HepG2 (cell line): ENCODE data around the gene MRPL43. TPM values are rescaled to one million over a fixed set of nuclear protein-coding genes. Genes with fewer than 3 reads are reported as not detected.

Experiments
- BCL6 ChIP-seq: IDR thresholded peaks from 2 replicates; pipeline ENCODE4 v1.6.1; 2016; ENCODE audit warnings: missing genetic modification reagents, missing compliant biosample characterization
- SIX1 ChIP-seq: sonication (generic); formaldehyde crosslinking; IDR thresholded peaks from 2 replicates; pipeline ENCODE4 v1.4.0; 2020; ENCODE audit warnings: missing genetic modification reagents, borderline replicate concordance
- TGIF2 ChIP-seq: IDR thresholded peaks from 2 replicates; pipeline ENCODE4 v1.6.1; 2016; ENCODE audit warnings: control low read depth, missing compliant biosample characterization
- ZNF547 ChIP-seq: sonication (generic); formaldehyde crosslinking; IDR thresholded peaks from 2 replicates; pipeline ENCODE4 v1.5.1; 2020; ENCODE audit warnings: mild to moderate bottlenecking, missing genetic modification reagents
- ZNF703 ChIP-seq: sonication (generic); formaldehyde crosslinking; IDR thresholded peaks from 2 replicates; pipeline ENCODE4 v1.5.1; 2020; ENCODE audit warnings: missing genetic modification reagents, mild to moderate bottlenecking, moderate library complexity, borderline replicate concordance
- ZNF75D ChIP-seq: sonication (generic); formaldehyde crosslinking; IDR thresholded peaks from 2 replicates; pipeline ENCODE4 v1.8.1; 2023; ENCODE audit warnings: missing genetic modification reagents, mild to moderate bottlenecking, borderline replicate concordance
- ZNF777 ChIP-seq: sonication (generic); formaldehyde crosslinking; IDR thresholded peaks from 2 replicates; pipeline ENCODE4 v1.4.0; 2020; ENCODE audit warnings: missing genetic modification reagents
- ZNF891 ChIP-seq: sonication (generic); formaldehyde crosslinking; IDR thresholded peaks from 2 replicates; pipeline ENCODE4 v1.5.0; 2020; ENCODE audit warnings: mild to moderate bottlenecking, missing genetic modification reagents
- polyA plus RNA-seq, 8 experiments: library from polyadenylated mRNA; depleted of rRNA in 3 of 8; stranded (reverse) in 7 of 8; unstranded in 1 of 8; fragments of >200 nt; fragmentation: Illumina TruSeq in 4 of 8; extraction: Trizol in 4 of 8; gene quantifications; 2 replicates each; pipeline versions ENCODE4 v1.2.1 to v1.2.3, GENCODE V29; 2011 to 2016; ENCODE audit warnings: low read depth in 4 of 8, missing spikeins in 1 of 8, mixed read lengths in 1 of 8; ENCODE audit not compliant: insufficient read depth in 1 of 8
- total RNA-seq, 5 experiments: library from RNA; depleted of rRNA; stranded (reverse); fragments of >200 nt; fragmentation: Illumina TruSeq; extraction: Trizol; gene quantifications; 2 replicates each; pipeline ENCODE4 v1.2.3, GENCODE V29; 2016; ENCODE audit warnings: low read depth in 1 of 5
- TF ChIP-seq, protein P1 (sequence below): sonication (generic); formaldehyde crosslinking; IDR thresholded peaks from 2 replicates; pipeline ENCODE4 v1.4.0; 2020; ENCODE audit warnings: missing genetic modification reagents
- TF ChIP-seq, protein P2 (sequence below): IDR thresholded peaks from 2 replicates; pipeline ENCODE4 v1.6.1; 2016; ENCODE audit warnings: missing genetic modification reagents, missing compliant biosample characterization
- TF ChIP-seq, protein P3 (sequence below): IDR thresholded peaks from 2 replicates; pipeline ENCODE4 v1.6.1; 2018; ENCODE audit warnings: missing genetic modification reagents, mild to moderate bottlenecking, missing compliant biosample characterization
- TF ChIP-seq, protein P4 (sequence below): sonication (generic); formaldehyde crosslinking; IDR thresholded peaks from 2 replicates; pipeline ENCODE4 v1.4.0; 2020; ENCODE audit warnings: mild to moderate bottlenecking, missing genetic modification reagents, borderline replicate concordance
- TF ChIP-seq, protein P5 (sequence below): sonication (generic); formaldehyde crosslinking; IDR thresholded peaks from 2 replicates; pipeline ENCODE4 v1.5.1; 2020; ENCODE audit warnings: mild to moderate bottlenecking, missing genetic modification reagents, moderate library complexity

Gene MRPL43
- total and polyA plus RNA-seq, 2 of the 13 experiments (the other 11 are each of a cell fraction or from before 2014, with no cell fraction given) = 71.0 to 73.7 TPM

DNA sequence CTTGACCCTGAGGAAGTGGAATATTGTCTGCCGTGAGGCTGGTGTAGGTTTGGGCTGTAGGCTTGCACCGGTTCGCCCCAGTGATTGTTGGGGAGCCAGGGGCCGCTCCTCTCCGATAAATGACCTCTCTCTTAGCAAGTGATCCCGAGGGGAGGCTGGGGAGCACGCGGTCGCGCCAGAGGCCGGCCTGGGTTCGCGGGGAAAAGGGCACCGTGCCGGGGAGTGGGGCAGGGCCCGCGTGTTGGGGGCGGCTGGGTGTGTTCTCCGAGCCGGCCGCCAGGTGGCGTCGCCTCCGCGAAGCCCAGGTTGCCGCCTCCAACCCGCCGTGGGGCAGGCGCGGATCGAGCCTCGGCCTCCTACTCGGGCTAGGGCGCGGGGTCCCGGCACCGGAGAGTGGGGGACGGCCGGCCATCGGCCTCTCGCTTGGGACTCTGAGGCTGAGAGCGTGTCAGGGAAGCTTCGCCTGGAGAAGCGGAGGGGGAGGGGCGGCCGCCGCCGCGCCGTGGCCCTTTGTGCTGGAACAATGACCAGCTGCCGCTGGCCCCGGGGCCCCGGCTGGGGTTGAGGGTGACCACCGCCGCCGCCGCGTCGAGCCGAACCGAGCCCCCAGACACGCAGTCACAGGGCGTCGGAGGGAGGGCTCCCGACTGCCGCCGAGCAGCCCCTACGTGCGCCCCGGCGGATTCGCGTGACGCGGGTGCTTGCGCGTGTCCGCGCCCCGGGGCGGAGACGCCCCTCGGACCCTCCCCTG lies 11.9 kb upstream of the MRPL43 start (continued):
- TF ChIP-seq, protein P1, sequence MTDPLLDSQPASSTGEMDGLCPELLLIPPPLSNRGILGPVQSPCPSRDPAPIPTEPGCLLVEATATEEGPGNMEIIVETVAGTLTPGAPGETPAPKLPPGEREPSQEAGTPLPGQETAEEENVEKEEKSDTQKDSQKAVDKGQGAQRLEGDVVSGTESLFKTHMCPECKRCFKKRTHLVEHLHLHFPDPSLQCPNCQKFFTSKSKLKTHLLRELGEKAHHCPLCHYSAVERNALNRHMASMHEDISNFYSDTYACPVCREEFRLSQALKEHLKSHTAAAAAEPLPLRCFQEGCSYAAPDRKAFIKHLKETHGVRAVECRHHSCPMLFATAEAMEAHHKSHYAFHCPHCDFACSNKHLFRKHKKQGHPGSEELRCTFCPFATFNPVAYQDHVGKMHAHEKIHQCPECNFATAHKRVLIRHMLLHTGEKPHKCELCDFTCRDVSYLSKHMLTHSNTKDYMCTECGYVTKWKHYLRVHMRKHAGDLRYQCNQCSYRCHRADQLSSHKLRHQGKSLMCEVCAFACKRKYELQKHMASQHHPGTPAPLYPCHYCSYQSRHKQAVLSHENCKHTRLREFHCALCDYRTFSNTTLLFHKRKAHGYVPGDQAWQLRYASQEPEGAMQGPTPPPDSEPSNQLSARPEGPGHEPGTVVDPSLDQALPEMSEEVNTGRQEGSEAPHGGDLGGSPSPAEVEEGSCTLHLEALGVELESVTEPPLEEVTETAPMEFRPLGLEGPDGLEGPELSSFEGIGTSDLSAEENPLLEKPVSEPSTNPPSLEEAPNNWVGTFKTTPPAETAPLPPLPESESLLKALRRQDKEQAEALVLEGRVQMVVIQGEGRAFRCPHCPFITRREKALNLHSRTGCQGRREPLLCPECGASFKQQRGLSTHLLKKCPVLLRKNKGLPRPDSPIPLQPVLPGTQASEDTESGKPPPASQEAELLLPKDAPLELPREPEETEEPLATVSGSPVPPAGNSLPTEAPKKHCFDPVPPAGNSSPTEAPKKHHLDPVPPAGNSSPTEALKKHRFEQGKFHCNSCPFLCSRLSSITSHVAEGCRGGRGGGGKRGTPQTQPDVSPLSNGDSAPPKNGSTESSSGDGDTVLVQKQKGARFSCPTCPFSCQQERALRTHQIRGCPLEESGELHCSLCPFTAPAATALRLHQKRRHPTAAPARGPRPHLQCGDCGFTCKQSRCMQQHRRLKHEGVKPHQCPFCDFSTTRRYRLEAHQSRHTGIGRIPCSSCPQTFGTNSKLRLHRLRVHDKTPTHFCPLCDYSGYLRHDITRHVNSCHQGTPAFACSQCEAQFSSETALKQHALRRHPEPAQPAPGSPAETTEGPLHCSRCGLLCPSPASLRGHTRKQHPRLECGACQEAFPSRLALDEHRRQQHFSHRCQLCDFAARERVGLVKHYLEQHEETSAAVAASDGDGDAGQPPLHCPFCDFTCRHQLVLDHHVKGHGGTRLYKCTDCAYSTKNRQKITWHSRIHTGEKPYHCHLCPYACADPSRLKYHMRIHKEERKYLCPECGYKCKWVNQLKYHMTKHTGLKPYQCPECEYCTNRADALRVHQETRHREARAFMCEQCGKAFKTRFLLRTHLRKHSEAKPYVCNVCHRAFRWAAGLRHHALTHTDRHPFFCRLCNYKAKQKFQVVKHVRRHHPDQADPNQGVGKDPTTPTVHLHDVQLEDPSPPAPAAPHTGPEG (CRISPR knock-in tag) = no peak
- peak; percentile 49; the same call in 1 of the 2 replicates for TF ChIP-seq ZNF891 (CRISPR knock-in tag)
- peak; percentile 68; the same call in 1 of the 2 replicates for TF ChIP-seq TGIF2 (CRISPR knock-in tag)
- TF ChIP-seq BCL6 (CRISPR knock-in tag) = no peak; the same call in 1 of the 2 replicates
- TF ChIP-seq, protein P2, sequence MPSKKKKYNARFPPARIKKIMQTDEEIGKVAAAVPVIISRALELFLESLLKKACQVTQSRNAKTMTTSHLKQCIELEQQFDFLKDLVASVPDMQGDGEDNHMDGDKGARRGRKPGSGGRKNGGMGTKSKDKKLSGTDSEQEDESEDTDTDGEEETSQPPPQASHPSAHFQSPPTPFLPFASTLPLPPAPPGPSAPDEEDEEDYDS (CRISPR knock-in tag) = 0 out of 2 replicates have a peak, but pooled peaks have one; percentile 7
- TF ChIP-seq, protein P3, sequence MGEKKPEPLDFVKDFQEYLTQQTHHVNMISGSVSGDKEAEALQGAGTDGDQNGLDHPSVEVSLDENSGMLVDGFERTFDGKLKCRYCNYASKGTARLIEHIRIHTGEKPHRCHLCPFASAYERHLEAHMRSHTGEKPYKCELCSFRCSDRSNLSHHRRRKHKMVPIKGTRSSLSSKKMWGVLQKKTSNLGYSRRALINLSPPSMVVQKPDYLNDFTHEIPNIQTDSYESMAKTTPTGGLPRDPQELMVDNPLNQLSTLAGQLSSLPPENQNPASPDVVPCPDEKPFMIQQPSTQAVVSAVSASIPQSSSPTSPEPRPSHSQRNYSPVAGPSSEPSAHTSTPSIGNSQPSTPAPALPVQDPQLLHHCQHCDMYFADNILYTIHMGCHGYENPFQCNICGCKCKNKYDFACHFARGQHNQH (CRISPR knock-in tag) = peak; percentile 55; the same call in 1 of the 2 replicates
- TF ChIP-seq, protein P4, sequence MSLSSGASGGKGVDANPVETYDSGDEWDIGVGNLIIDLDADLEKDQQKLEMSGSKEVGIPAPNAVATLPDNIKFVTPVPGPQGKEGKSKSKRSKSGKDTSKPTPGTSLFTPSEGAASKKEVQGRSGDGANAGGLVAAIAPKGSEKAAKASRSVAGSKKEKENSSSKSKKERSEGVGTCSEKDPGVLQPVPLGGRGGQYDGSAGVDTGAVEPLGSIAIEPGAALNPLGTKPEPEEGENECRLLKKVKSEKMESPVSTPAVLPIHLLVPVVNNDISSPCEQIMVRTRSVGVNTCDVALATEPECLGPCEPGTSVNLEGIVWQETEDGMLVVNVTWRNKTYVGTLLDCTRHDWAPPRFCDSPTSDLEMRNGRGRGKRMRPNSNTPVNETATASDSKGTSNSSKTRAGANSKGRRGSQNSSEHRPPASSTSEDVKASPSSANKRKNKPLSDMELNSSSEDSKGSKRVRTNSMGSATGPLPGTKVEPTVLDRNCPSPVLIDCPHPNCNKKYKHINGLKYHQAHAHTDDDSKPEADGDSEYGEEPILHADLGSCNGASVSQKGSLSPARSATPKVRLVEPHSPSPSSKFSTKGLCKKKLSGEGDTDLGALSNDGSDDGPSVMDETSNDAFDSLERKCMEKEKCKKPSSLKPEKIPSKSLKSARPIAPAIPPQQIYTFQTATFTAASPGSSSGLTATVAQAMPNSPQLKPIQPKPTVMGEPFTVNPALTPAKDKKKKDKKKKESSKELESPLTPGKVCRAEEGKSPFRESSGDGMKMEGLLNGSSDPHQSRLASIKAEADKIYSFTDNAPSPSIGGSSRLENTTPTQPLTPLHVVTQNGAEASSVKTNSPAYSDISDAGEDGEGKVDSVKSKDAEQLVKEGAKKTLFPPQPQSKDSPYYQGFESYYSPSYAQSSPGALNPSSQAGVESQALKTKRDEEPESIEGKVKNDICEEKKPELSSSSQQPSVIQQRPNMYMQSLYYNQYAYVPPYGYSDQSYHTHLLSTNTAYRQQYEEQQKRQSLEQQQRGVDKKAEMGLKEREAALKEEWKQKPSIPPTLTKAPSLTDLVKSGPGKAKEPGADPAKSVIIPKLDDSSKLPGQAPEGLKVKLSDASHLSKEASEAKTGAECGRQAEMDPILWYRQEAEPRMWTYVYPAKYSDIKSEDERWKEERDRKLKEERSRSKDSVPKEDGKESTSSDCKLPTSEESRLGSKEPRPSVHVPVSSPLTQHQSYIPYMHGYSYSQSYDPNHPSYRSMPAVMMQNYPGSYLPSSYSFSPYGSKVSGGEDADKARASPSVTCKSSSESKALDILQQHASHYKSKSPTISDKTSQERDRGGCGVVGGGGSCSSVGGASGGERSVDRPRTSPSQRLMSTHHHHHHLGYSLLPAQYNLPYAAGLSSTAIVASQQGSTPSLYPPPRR (CRISPR knock-in tag) = peak; percentile 54
- 0 out of 2 replicates have a peak, but pooled peaks have one; percentile 51 for TF ChIP-seq ZNF703 (CRISPR knock-in tag)
- TF ChIP-seq SIX1 (CRISPR knock-in tag) = 0 out of 2 replicates have a peak, but pooled peaks have one; percentile 16
- TF ChIP-seq ZNF777 = peak; percentile 76; the same call in 1 of the 2 replicates
- TF ChIP-seq, protein P5, sequence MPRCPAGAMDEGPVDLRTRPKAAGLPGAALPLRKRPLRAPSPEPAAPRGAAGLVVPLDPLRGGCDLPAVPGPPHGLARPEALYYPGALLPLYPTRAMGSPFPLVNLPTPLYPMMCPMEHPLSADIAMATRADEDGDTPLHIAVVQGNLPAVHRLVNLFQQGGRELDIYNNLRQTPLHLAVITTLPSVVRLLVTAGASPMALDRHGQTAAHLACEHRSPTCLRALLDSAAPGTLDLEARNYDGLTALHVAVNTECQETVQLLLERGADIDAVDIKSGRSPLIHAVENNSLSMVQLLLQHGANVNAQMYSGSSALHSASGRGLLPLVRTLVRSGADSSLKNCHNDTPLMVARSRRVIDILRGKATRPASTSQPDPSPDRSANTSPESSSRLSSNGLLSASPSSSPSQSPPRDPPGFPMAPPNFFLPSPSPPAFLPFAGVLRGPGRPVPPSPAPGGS (CRISPR knock-in tag) = peak; percentile 68; the same call in 1 of the 2 replicates
- TF ChIP-seq ZNF547 (CRISPR knock-in tag) = no peak
- TF ChIP-seq ZNF75D = no peak
